GM19372 (cell line): ENCODE data around the gene TMEM167B.
A peak's percentile ranks its signal among the peaks of the same experiment; 100 is the strongest.

Experiments used
- ATAC-seq: cut with Tn5 transposase; IDR thresholded peaks from one replicate; pipeline ENCODE4 v1.9.1; 2021; ENCODE audit warnings: mild to moderate bottlenecking, low read depth, moderate library complexity; ENCODE audit not compliant: unreplicated experiment

The TMEM167B gene

GRCh38 chr1:109080441-109081082 lies 10.0 kb upstream of the TMEM167B start:
- ATAC-seq = no peak

GRCh38 chr1:109083501-109083900 lies 7.1 kb upstream of the TMEM167B start:
- no peak for ATAC-seq

GRCh38 chr1:109083923-109084322 lies 6.6 kb upstream of the TMEM167B start:
- ATAC-seq = no peak

- no peak for ATAC-seq
These were observed 5.7 kb upstream of the TMEM167B start for GRCh38 chr1:109084563-109085517.

GRCh38 chr1:109089242-109090015 lies 1.1 kb upstream of the TMEM167B start:
- no peak for ATAC-seq

- ATAC-seq = peak; percentile 35
These were observed 694 bp downstream of the TMEM167B start for GRCh38 chr1:109091078-109091838.

- no peak for ATAC-seq
These were observed 1.3 kb downstream of the TMEM167B start for GRCh38 chr1:109091839-109092193.

- no peak for ATAC-seq
These were observed 3.8 kb downstream of the TMEM167B start for GRCh38 chr1:109094377-109094803.

GRCh38 chr1:109094871-109095270 lies 4.3 kb downstream of the TMEM167B start:
- ATAC-seq = no peak

- ATAC-seq = no peak
These were observed 5.1 kb downstream of the TMEM167B start for GRCh38 chr1:109095631-109096030.

- ATAC-seq = no peak
These were observed 5.6 kb downstream of the TMEM167B start for GRCh38 chr1:109096120-109096519.

GRCh38 chr1:109099938-109100773 lies 9.6 kb downstream of the TMEM167B start:
- peak; percentile 80 for ATAC-seq

GRCh38 chr1:109104364-109105151 lies 14.0 kb downstream of the TMEM167B start:
- ATAC-seq = no peak

- no peak for ATAC-seq
These were observed 15.3 kb downstream of the TMEM167B start for GRCh38 chr1:109105881-109106280.

- ATAC-seq = no peak
These were observed 17.2 kb downstream of the TMEM167B start for GRCh38 chr1:109107785-109108184.

- ATAC-seq = no peak
These were observed 19.3 kb downstream of the TMEM167B start for GRCh38 chr1:109109906-109110305.

GRCh38 chr1:109111386-109112055 lies 21.0 kb downstream of the TMEM167B start:
- no peak for ATAC-seq

- no peak for ATAC-seq
These were observed 21.6 kb downstream of the TMEM167B start for GRCh38 chr1:109112056-109112651.
